Bone marrow (tissue), 2 donors: ENCODE results near the gene RCSD1.
"Not testable (repeated sequence)": the region's sequence is repeated elsewhere in the genome, so short reads cannot be mapped to it uniquely, and the experiment has no call there.

Experiments
- DNase-seq, 2 donors: peaks; one replicate each; lab custom pipeline; 2025; lab: John Stamatoyannopoulos, UW

The RCSD1 gene

GRCh38 chr1:167714439-167715156 is 84.6 kb downstream of the RCSD1 start:
- DNase-seq, result peak; percentile 80 to 94

GRCh38 chr1:167715157-167715999 is 85.3 kb downstream of the RCSD1 start:
- peak; percentile 72 to 89 for DNase-seq

- no peak for DNase-seq
These were observed 85.9 kb downstream of the RCSD1 start for GRCh38 chr1:167716000-167716271.

GRCh38 chr1:167717351-167717750 is 87.3 kb downstream of the RCSD1 start:
- no peak for DNase-seq

GRCh38 chr1:167718914-167719691 is 89.1 kb downstream of the RCSD1 start:
- no peak for DNase-seq

- DNase-seq, result not testable (repeated sequence)
These were observed 89.8 kb downstream of the RCSD1 start for GRCh38 chr1:167719715-167720421.

- peak in 1 of 2 donors; percentile 21 for DNase-seq
These were observed 91.1 kb downstream of the RCSD1 start for GRCh38 chr1:167720965-167721616.

GRCh38 chr1:167721617-167722151 is 91.7 kb downstream of the RCSD1 start, which contains the start of gene MPZL1:
Gene MPZL1 (plus strand): TSS chr1:167721982. CDS start chr1:167722152, 170 bp downstream.
- DNase-seq, result peak; percentile 67 to 83

- peak in 1 of 2 donors; percentile 8 for DNase-seq
These were observed 92.3 kb downstream of the RCSD1 start for GRCh38 chr1:167722152-167722869.

GRCh38 chr1:167722870-167723251 is 92.8 kb downstream of the RCSD1 start:
- no peak for DNase-seq

- DNase-seq, result no peak
These were observed 93.8 kb downstream of the RCSD1 start for GRCh38 chr1:167723707-167724323.

- no peak for DNase-seq
These were observed 96.0 kb downstream of the RCSD1 start for GRCh38 chr1:167726008-167726407.

GRCh38 chr1:167728818-167729410 is 98.9 kb downstream of the RCSD1 start:
- no peak for DNase-seq

- DNase-seq, result no peak
These were observed 104.2 kb downstream of the RCSD1 start for GRCh38 chr1:167734227-167734626.

- DNase-seq, result no peak
These were observed 104.8 kb downstream of the RCSD1 start for GRCh38 chr1:167734841-167735240.

GRCh38 chr1:167737169-167737568 is 107.1 kb downstream of the RCSD1 start:
- DNase-seq, result no peak

GRCh38 chr1:167738158-167738557 is 108.1 kb downstream of the RCSD1 start:
- no peak for DNase-seq

GRCh38 chr1:167739752-167740151 is 109.7 kb downstream of the RCSD1 start:
- DNase-seq, result no peak

- DNase-seq, result not testable (repeated sequence)
These were observed 111.1 kb downstream of the RCSD1 start for GRCh38 chr1:167741103-167741502.
